Endothelial cell of umbilical vein (primary cell): ENCODE data around the gene RNF224. TPM values are rescaled to one million over a fixed set of nuclear protein-coding genes. Genes with fewer than 3 reads are reported as not detected.

ENCODE experiments used
- BruUV-seq: library from RNA; stranded (reverse); fragments of 400-500 nt; replicated peaks from 2 replicates; lab custom pipeline; 2021; lab: Mats Ljungman, UMichigan
- CTCF ChIA-PET: fragments of 300-600, 350-600 bp; sonication (Branson Sonifier 250); formaldehyde crosslinking; loops from one replicate; lab custom pipeline; 2021; ENCODE audit warnings: antibody characterized with exemption, inconsistent platforms; lab: Charles Lee
- POLR2A ChIA-PET: fragments of 300-600, 350-600 bp; sonication (Branson Sonifier 250); formaldehyde crosslinking; loops from one replicate; lab custom pipeline; 2021; ENCODE audit warnings: antibody characterized with exemption, inconsistent platforms; lab: Charles Lee
- DNase-seq: peaks from one replicate; pipeline ENCODE4 v3.0.0-alpha.2; 2011; ENCODE audit warnings: low read depth, low spot score
- FAIRE-seq: peaks from 2 replicates; lab custom pipeline; 2011; peaks lifted over from hg19 to GRCh38; lab: Jason Lieb, UNC
- H2AFZ ChIP-seq: 2 replicates; pipeline ENCODE4 v1.6.0; 2012; ENCODE audit warnings: low read depth, low read length, control low read depth, inconsistent platforms
- H3K27ac ChIP-seq: 2 replicates; pipeline ENCODE4 v1.5.1; 2011; ENCODE audit warnings: low read depth, mild to moderate bottlenecking, control low read depth, low read length, moderate library complexity; ENCODE audit not compliant: insufficient read depth
- H3K27me3 ChIP-seq, 2 experiments: 2 replicates each; pipeline versions ENCODE4 v1.6.0 to v1.6.1; 2011; ENCODE audit warnings: low read length in 2 of 2, mixed read lengths in 1 of 2; ENCODE audit not compliant: control insufficient read depth in 2 of 2, insufficient read depth in 2 of 2
- H3K36me3 ChIP-seq, 2 experiments: 2 replicates in 1 of 2; 3 replicates in 1 of 2; pipeline ENCODE4 v1.5.1; 2011; ENCODE audit warnings: low read length in 2 of 2, mild to moderate bottlenecking in 1 of 2, moderate library complexity in 1 of 2; ENCODE audit not compliant: control insufficient read depth in 2 of 2, insufficient read depth in 2 of 2; ENCODE audit errors: extremely low read depth in 1 of 2
- H3K4me1 ChIP-seq: 3 replicates; pipeline ENCODE4 v1.5.1; 2011; ENCODE audit warnings: mild to moderate bottlenecking, low read length; ENCODE audit not compliant: control insufficient read depth, insufficient read depth; ENCODE audit errors: extremely low read depth
- H3K4me2 ChIP-seq: 2 replicates; pipeline ENCODE4 v1.6.1; 2011; ENCODE audit warnings: low read length, control low read depth, mixed read lengths; ENCODE audit not compliant: insufficient read depth
- H3K4me3 ChIP-seq, 3 experiments: fragments of 200-600 bp in 1 of 3; sonication (generic), shearing (Covaris generic) in 1 of 3; replicated peaks in 1 of 3; 2 replicates each; pipeline ENCODE4 v1.5.1; 2011 to 2016; ENCODE audit warnings: control low read depth in 3 of 3, low read length in 3 of 3, mild to moderate bottlenecking in 2 of 3, inconsistent platforms in 1 of 3, low read depth in 1 of 3, moderate library complexity in 1 of 3; ENCODE audit not compliant: insufficient read depth in 1 of 3
- H3K79me2 ChIP-seq: 2 replicates; pipeline ENCODE4 v1.6.0; 2012; ENCODE audit warnings: low read length, inconsistent platforms; ENCODE audit not compliant: control insufficient read depth, insufficient read depth
- H3K9ac ChIP-seq: replicated peaks from 2 replicates; pipeline ENCODE3; 2011; ENCODE audit warnings: low read length, control low read depth; ENCODE audit not compliant: insufficient read depth; ENCODE audit errors: extremely low read depth
- H3K9me1 ChIP-seq: replicated peaks from 3 replicates; pipeline ENCODE4 v1.6.0; 2011; ENCODE audit warnings: mild to moderate bottlenecking, low read length; ENCODE audit not compliant: control insufficient read depth, insufficient read depth; ENCODE audit errors: extremely low read depth
- H3K9me3 ChIP-seq: replicated peaks from 2 replicates; pipeline ENCODE4 v1.5.1; 2012; ENCODE audit warnings: low read length, inconsistent platforms; ENCODE audit not compliant: control insufficient read depth, insufficient read depth
- H4K20me1 ChIP-seq: replicated peaks from 2 replicates; pipeline ENCODE3; 2011; ENCODE audit warnings: mild to moderate bottlenecking, low read length; ENCODE audit not compliant: control insufficient read depth, insufficient read depth; ENCODE audit errors: extremely low read depth
- EZH2 ChIP-seq: IDR thresholded peaks from 2 replicates; pipeline ENCODE4 v1.6.1; 2012; ENCODE audit warnings: borderline replicate concordance, low read depth, mild to moderate bottlenecking, moderate library complexity, low read length, inconsistent platforms; ENCODE audit not compliant: severe bottlenecking
- FOS ChIP-seq: IDR thresholded peaks from 2 replicates; pipeline ENCODE4 v1.6.1; 2011; ENCODE audit warnings: mild to moderate bottlenecking, low read length, moderate library complexity, borderline replicate concordance; ENCODE audit not compliant: insufficient read depth
- GATA2 ChIP-seq: IDR thresholded peaks from 2 replicates; pipeline ENCODE4 v1.7.0; 2011; ENCODE audit warnings: low read depth, mild to moderate bottlenecking, moderate library complexity, mixed read lengths, low read length; ENCODE audit not compliant: insufficient read length, insufficient read depth
- JUN ChIP-seq: IDR thresholded peaks from 2 replicates; pipeline ENCODE4 v1.6.1; 2011; ENCODE audit warnings: borderline replicate concordance, low read depth; ENCODE audit not compliant: insufficient read length, insufficient read depth
- MYC ChIP-seq: IDR thresholded peaks from one replicate; pipeline ENCODE4 v1.6.1; 2011; ENCODE audit warnings: mild to moderate bottlenecking, low read depth, low read length
- POLR2A ChIP-seq: IDR thresholded peaks from 2 replicates; pipeline ENCODE4 v1.6.1; 2012; ENCODE audit warnings: low read depth, mild to moderate bottlenecking, control low read depth, low read length
- POLR2AphosphoS5 ChIP-seq: IDR thresholded peaks from 2 replicates; pipeline ENCODE4 v1.6.1; 2012; ENCODE audit warnings: low read depth, mild to moderate bottlenecking, control low read depth, low read length, moderate library complexity; ENCODE audit not compliant: insufficient read depth
- dilution Hi-C: fragments of 300-500 bp; cut with MboI; formaldehyde crosslinking; loops from one replicate; pipeline ENCODE4 v1.15.0; 2019; ENCODE audit warnings: low sequenced_read_pairs; ENCODE audit not compliant: extremely low pct_ligation_motif_present
- intact Hi-C: fragments of 100-400 bp; cut with micrococcal nuclease; formaldehyde crosslinking; loops from one replicate; pipeline ENCODE4 v1.10.0; 2022
- polyA plus RNA-seq, 4 experiments: library from polyadenylated mRNA; depleted of rRNA in 3 of 4; stranded (reverse) in 3 of 4; unstranded in 1 of 4; fragments of >200 nt; gene quantifications; 2 replicates each; pipeline versions ENCODE4 v1.2.1 to v1.2.3, GENCODE V29; 2011 to 2012; ENCODE audit warnings: missing spikeins in 1 of 4
- total RNA-seq: library from RNA; stranded (reverse); gene quantifications from 2 replicates; pipeline ENCODE4 v1.2.3, GENCODE V29; 2021
- TF ChIP-seq, protein P1 (sequence below): IDR thresholded peaks from 2 replicates; pipeline ENCODE4 v1.6.1; 2011; ENCODE audit not compliant: insufficient read depth, insufficient read length
- TF ChIP-seq, protein P2 (sequence below), 2 donors: IDR thresholded peaks; 1 replicate in 1 of 2; 2 replicates in 1 of 2; pipeline ENCODE4 v1.5.1; 2011; ENCODE audit warnings: low read length in 2 of 2, mild to moderate bottlenecking in 2 of 2, moderate library complexity in 2 of 2, control low read depth in 1 of 2, inconsistent platforms in 1 of 2, low read depth in 1 of 2; ENCODE audit not compliant: insufficient read depth in 1 of 2; ENCODE audit errors: extremely low read depth in 1 of 2

Gene RNF224
- total and polyA plus RNA-seq, 2 donors (not counting 3 experiments of a cell fraction or from before 2014, with no cell fraction given) = not detected

DNA sequence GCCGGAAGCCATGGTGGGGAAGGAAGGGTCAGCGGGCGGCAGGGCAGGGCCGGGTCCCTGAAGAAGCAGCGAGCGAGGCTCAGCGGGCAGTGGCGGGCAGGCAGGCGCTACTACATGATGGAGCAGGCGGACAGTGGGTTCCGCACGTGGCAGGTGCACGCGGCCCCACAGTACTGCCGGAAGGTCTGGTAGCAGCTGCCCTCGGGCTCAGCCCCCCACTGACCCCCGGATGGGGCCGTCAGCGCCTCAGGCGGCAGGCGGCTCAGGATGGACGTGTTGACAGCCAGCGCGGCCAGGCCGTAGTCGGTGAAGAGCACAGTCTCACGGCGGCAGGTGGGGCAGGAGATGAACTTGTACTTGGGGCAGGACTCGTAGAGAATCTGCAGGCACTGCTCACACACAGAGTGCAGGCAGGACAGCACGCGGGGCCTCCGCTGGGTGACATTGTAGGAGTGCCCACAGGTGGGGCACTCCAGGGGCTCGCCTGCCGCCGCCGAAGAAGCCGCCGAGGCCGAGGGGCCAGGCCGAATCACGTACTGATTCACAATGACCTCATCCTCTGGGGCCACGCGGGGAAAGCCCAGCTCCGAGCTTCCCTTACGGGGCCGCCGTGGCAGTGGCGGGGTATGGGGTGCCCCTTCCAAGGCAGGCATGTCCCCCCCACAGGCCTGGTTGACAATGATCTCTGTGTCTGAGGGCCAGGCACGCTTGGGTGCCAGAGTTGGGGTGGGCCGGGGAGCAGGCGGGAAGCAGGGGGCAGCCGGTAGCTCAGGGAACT lies 6.8 kb upstream of the RNF224 start:
- POLR2A ChIA-PET = no interaction called here
- FAIRE-seq = no peak
- intact Hi-C loops = no loop called here

More for the DNA sequence above, 6.8 kb upstream of the RNF224 start:
- H3K27me3 ChIP-seq = no peaks in the 10 kb centered on the region
- no peak overlapping the region for H3K4me2 ChIP-seq
- TF ChIP-seq, protein P1, sequence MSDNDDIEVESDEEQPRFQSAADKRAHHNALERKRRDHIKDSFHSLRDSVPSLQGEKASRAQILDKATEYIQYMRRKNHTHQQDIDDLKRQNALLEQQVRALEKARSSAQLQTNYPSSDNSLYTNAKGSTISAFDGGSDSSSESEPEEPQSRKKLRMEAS = no peak
- TF ChIP-seq, protein P2, sequence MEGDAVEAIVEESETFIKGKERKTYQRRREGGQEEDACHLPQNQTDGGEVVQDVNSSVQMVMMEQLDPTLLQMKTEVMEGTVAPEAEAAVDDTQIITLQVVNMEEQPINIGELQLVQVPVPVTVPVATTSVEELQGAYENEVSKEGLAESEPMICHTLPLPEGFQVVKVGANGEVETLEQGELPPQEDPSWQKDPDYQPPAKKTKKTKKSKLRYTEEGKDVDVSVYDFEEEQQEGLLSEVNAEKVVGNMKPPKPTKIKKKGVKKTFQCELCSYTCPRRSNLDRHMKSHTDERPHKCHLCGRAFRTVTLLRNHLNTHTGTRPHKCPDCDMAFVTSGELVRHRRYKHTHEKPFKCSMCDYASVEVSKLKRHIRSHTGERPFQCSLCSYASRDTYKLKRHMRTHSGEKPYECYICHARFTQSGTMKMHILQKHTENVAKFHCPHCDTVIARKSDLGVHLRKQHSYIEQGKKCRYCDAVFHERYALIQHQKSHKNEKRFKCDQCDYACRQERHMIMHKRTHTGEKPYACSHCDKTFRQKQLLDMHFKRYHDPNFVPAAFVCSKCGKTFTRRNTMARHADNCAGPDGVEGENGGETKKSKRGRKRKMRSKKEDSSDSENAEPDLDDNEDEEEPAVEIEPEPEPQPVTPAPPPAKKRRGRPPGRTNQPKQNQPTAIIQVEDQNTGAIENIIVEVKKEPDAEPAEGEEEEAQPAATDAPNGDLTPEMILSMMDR (IDR thresholded peaks at IDR 0.05; ENCODE audit: extremely low read depth in 1 of 2, insufficient read depth in 1 of 2, low read depth in 1 of 2, low read length in 2 of 2) = no peak
- TF ChIP-seq FOS = no peak
- no peak for TF ChIP-seq EZH2
- no peak for TF ChIP-seq GATA2
- no peak for TF ChIP-seq JUN
- TF ChIP-seq POLR2A = no peak
- no peak for TF ChIP-seq MYC
- TF ChIP-seq POLR2AphosphoS5 = no peak
- H4K20me1 ChIP-seq = no peaks in the 10 kb centered on the region
- CTCF ChIA-PET = no interaction called here
- BruUV-seq = no TSS peak
- dilution Hi-C loops = no loop called here
- no peak overlapping the region for H3K9ac ChIP-seq
- DNase-seq = no peak
- peaks cover 0 to 2% of the 10 kb centered on the region in 2 experiments for H3K36me3 ChIP-seq
- H3K9me3 ChIP-seq = no peaks in the 10 kb centered on the region
- no peaks in the 10 kb centered on the region for H3K79me2 ChIP-seq
- H3K9me1 ChIP-seq = no peaks in the 10 kb centered on the region
- no peak overlapping the region for H3K4me3 ChIP-seq
- no peak overlapping the region for H3K27ac ChIP-seq
- no peak overlapping the region for H2AFZ ChIP-seq
- peaks cover 18% of the 10 kb centered on the region for H3K4me1 ChIP-seq
